HUES64 (cell line): ENCODE results near the gene KRT3.
"Not testable (repeated sequence)": the region's sequence is repeated elsewhere in the genome, so short reads cannot be mapped to it uniquely, and the experiment has no call there.

Source experiments
- H3K27ac ChIP-seq: 2 replicates; pipeline ENCODE4 v1.7.0; 2013; ENCODE audit warnings: low read depth, low read length, inconsistent platforms
- H3K27me3 ChIP-seq: 2 replicates; pipeline ENCODE4 v1.6.1; 2013; ENCODE audit warnings: mild to moderate bottlenecking, low read length; ENCODE audit not compliant: insufficient read depth
- H3K36me3 ChIP-seq: 2 replicates; pipeline ENCODE4 v1.6.1; 2013; ENCODE audit warnings: mild to moderate bottlenecking, low read length; ENCODE audit not compliant: insufficient read depth
- H3K4me1 ChIP-seq: 2 replicates; pipeline ENCODE4 v1.6.1; 2013; ENCODE audit warnings: mild to moderate bottlenecking, low read length, moderate library complexity; ENCODE audit not compliant: insufficient read depth
- H3K4me3 ChIP-seq: 2 replicates; pipeline ENCODE4 v1.5.1; 2013; ENCODE audit warnings: mild to moderate bottlenecking, low read length, moderate library complexity
- H3K9ac ChIP-seq: 2 replicates; pipeline ENCODE4 v1.6.1; 2013; ENCODE audit warnings: mild to moderate bottlenecking, low read depth, low read length
- H3K9me3 ChIP-seq: 2 replicates; pipeline ENCODE4 v1.6.1; 2013; ENCODE audit warnings: low read depth, low read length; ENCODE audit not compliant: insufficient read depth
- WGBS: fragments of 150-250, 120-280 bp; methylation state at CpG from one replicate; pipeline ENCODE4 v1.1.7; 2013; ENCODE audit warnings: missing lambda C conversion rate; 5-methylcytosine and 5-hydroxymethylcytosine counted together

Gene KRT3

DNA sequence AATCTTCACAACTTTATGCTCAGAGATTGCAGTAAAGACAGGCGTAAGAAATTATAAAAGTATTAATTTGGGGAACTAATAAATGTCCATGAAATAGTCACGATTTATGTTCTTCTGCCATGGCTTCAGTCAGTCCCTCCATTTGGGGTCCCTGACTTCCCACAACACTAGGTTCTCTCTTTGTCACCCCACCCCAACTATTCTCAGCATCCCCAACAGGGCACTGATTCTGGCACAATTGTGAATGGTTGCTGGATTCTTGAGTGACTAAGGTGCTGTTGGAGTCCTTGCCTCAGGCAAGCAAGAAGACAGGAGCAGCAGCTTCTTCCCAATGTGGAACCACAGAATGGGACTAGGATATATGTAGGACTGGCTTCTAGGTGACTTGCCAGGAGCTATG is 34.1 kb downstream of the KRT3 start:
- H3K27ac ChIP-seq, result no peak overlapping the region
- no peaks in the 10 kb centered on the region for H3K36me3 ChIP-seq
- H3K9me3 ChIP-seq, result peaks cover 12% of the 10 kb centered on the region; the same call in 1 of the 2 replicates
- peaks cover 3% of the 10 kb centered on the region for H3K27me3 ChIP-seq
- 85% methylated on average over 2 of the region's 2 CpGs for WGBS
- no peak overlapping the region for H3K4me3 ChIP-seq
- no peaks in the 10 kb centered on the region for H3K4me1 ChIP-seq
- no peak overlapping the region for H3K9ac ChIP-seq

DNA sequence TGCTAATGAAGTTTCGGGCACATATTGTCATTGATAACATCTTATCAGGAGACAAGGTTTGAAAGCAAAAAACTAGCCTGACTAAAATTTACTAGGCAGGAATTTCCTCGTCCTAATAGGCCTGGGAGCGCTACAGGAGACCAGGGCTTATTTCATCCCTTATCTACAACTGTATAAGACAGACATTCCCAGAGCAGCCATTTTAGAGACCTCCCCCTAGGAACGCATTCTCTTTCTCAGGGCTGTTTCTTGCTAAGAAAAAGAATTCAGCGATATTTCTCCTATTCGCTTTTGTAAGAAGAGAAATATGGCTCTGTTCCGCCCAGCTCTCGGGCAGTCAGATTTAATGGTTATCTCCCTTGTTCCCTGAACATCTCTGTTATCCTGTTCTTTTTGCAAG is 34.7 kb downstream of the KRT3 start:
- not testable (repeated sequence) for H3K4me1 ChIP-seq, H3K27me3 ChIP-seq, H3K27ac ChIP-seq, H3K36me3 ChIP-seq, H3K9ac ChIP-seq, H3K4me3 ChIP-seq
- H3K9me3 ChIP-seq, result peaks cover 12% of the 10 kb centered on the region; the same call in 1 of the 2 replicates
- 85% methylated on average over 8 of the region's 8 CpGs for WGBS

DNA sequence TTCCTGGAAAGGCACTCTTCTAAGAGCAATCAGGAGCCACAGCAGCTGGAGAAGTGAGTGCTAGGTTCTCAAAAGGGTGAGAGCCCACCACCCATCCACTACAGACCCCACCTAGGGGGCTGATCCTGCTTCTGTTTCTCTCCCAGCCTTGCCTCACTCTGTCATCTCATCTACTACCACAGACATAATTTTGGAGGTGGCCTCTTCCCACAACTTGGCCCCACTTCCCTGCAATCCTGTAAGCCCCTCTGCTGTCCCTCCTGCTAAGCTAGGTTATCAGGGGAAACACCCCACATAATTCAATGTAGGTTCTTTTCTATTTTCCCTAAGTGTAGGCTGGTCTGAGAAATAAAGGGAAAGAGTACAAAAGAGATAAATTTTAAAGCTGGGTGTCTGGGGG is 35.3 kb downstream of the KRT3 start:
- H3K4me3 ChIP-seq, result no peak overlapping the region
- H3K36me3 ChIP-seq, result no peaks in the 10 kb centered on the region
- H3K9me3 ChIP-seq, result peaks cover 12% of the 10 kb centered on the region; the same call in 1 of the 2 replicates
- peaks cover 3% of the 10 kb centered on the region for H3K27me3 ChIP-seq
- no peak overlapping the region for H3K9ac ChIP-seq
- no peak overlapping the region for H3K27ac ChIP-seq
- no peaks in the 10 kb centered on the region for H3K4me1 ChIP-seq

DNA sequence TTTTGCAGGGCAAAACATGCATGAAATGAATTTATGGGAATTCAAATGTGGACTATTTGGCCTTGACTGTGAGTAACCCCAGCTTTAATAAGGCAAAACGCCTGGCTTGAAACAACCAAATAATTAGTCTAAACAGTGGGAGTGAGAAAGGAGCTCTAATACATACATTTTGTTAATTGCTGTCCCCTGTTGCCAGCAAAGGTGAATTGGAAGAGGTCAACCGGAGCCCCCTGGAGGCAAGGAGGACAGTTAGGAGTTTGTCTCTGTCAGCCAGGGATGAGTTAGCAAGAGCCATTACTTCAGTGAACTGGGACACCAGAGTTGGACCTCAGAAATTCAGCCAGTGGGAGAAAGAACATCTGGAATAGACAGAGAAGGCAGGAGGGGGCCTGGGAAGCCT is 36.2 kb downstream of the KRT3 start:
- Histone ChIP-seq H3K4me3 (no peak overlapping the region), H3K9ac (no peak overlapping the region), H3K36me3 (no peaks in the 10 kb centered on the region), H3K4me1 (no peaks in the 10 kb centered on the region), H3K27me3 (peaks cover 3% of the 10 kb centered on the region), H3K27ac (no peak overlapping the region), H3K9me3 (peaks cover 12% of the 10 kb centered on the region; the same call in 1 of the 2 replicates)
- 63% methylated on average over 2 of the region's 2 CpGs for WGBS

DNA sequence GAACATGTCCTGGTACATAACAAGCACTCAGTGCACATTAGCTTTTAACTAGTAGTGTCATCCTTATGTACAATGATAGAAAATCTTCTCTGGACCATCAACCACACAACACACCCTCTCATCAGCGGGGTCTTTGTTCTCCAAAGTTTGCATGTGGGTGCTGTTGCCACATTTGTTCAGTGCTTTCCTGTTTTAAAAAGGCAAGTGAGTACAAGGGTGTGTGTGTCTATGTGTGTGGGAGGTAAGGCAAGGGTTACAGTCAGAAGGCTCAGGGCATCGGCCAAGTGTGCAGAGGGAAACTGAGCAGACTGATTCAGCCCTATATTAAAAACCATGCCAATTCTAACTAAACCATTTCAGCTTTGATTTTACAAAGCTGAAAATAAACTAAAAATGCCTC is 36.7 kb downstream of the KRT3 start:
- no peak overlapping the region for H3K27ac ChIP-seq
- H3K9me3 ChIP-seq, result peaks cover 12% of the 10 kb centered on the region; the same call in 1 of the 2 replicates
- H3K4me1 ChIP-seq, result no peaks in the 10 kb centered on the region
- no peaks in the 10 kb centered on the region for H3K36me3 ChIP-seq
- WGBS, result 70% methylated on average over 2 of the region's 2 CpGs
- H3K27me3 ChIP-seq, result peaks cover 3% of the 10 kb centered on the region
- no peak overlapping the region for H3K9ac ChIP-seq
- H3K4me3 ChIP-seq, result no peak overlapping the region

DNA sequence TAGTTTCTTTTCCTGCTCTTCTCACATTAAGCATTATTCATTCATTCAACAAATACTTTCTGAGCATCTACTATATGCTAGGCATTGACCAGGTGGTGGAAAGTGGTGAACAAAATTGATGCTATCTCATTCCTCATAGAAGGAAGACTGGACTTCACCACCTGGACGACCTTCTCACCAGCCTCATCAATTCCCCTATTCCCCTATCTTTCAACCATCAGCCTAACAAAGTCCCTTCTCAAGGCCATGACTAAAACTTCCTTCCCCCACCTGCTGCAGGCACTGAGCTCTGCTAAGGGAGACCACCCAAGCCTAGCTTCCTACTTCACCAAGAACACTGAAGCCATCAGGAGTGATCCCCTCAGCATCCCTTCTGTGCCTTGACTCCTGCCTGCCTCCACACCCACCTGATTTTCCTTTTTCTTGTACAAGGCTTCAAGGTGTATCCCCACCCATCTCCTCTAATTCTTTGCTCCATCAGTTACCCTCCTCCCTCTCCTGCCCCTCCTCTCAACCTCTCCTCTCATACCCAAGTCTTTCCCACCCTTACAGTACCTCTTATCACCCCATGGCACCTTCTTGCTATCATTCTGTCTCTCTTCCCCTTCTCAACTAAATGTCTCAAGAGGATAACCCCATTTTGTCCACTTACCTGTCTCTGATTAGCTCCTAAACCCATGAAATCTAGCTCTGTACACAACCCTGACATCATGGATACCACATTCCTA is 38.3 kb downstream of the KRT3 start:
- 37% methylated on average over 1 of the region's 1 CpG for WGBS
- no peaks in the 10 kb centered on the region for H3K4me1 ChIP-seq

DNA sequence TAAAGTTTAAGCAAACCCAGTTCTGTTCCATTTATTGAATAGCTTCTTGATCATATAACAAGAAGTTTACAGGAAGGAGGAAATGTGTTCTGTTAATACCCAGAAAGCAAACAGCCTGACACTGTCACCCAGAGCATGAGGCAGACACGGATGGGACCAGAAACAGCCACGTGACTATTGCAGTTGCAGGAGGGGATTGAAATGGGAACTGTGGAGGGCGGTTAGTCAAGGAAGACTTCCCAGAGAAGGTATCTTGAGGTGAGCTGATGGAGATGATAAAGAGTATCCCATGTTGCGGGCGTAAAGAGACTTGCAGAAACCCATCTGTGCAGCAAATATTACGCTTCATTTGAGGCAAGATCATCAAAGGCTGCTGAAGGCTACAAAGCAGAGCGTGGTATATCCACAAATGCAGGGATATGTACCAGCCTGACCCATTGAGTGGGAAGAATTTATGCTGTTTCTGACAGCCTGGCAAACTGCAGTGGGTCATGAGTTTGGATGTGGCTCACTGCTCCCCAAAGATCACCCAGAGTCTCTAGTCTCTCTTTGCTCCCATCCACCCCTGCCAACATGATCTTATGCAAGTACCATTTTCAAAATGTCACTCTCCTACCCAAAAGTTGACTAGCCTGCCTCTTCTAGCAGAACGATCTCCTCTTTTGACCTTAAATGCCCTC is 39.5 kb downstream of the KRT3 start:
- Histone ChIP-seq H3K4me1 (no peaks in the 10 kb centered on the region), H3K27ac (no peak overlapping the region), H3K9me3 (peaks cover 9% of the 10 kb centered on the region; the same call in 1 of the 2 replicates), H3K36me3 (no peaks in the 10 kb centered on the region), H3K27me3 (peaks cover 8% of the 10 kb centered on the region), H3K4me3 (no peak overlapping the region), H3K9ac (no peak overlapping the region)
- 82% methylated on average over 8 of the region's 8 CpGs for WGBS

More for the DNA sequence above, 38.3 kb downstream of the KRT3 start:
- Histone ChIP-seq H3K27me3 (peaks cover 3% of the 10 kb centered on the region), H3K4me3 (no peak overlapping the region), H3K36me3 (no peaks in the 10 kb centered on the region), H3K27ac (no peak overlapping the region), H3K9ac (no peak overlapping the region), H3K9me3 (peaks cover 12% of the 10 kb centered on the region; the same call in 1 of the 2 replicates)

DNA sequence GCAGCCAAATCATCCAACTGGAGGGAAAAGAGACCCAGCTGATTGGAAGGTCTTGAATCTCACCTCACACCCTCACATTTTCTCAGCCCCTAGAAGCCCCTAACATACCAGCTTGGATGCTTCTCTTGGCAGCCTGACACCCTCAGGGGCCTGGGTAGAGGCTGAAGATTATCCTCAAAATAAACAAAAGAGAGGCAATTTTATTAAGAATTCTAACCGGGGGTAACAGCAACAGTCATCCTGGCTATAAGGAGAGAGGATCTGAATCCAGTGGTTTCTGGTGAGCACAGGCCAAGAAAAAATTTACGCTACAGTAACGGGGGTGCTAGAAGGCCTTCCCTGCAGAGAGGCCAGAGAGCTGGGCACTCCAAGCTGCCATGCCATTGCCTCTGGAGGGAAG is 40.4 kb downstream of the KRT3 start:
- no peak overlapping the region for H3K27ac ChIP-seq
- H3K36me3 ChIP-seq, result no peaks in the 10 kb centered on the region
- H3K9ac ChIP-seq, result no peak overlapping the region
- 88% methylated on average over 3 of the region's 3 CpGs for WGBS
- peaks cover 5% of the 10 kb centered on the region; the same call in 1 of the 2 replicates for H3K9me3 ChIP-seq
- no peak overlapping the region for H3K4me3 ChIP-seq
- H3K27me3 ChIP-seq, result peaks cover 12% of the 10 kb centered on the region
- no peaks in the 10 kb centered on the region for H3K4me1 ChIP-seq

DNA sequence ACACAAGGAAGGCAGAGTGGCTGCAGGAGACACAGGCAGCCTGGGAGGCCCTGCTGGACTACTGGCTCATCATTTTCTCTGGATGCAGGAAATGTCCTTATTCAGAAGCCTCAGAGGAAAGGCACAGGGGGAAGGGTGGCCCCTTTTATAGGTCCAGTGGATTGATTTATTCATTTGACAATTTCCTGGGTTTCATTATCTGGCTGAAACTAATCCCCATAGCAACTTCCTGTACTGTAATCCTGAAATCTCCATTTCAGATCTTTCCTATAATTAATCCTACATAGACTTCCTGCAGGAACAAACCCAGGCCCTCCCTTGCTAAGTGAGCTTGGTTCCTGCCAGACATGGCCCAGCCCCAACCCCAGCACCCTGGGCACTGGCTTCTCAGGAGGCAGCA is 41.8 kb downstream of the KRT3 start:
- Histone ChIP-seq H3K9me3 (no peaks in the 10 kb centered on the region), H3K9ac (no peak overlapping the region), H3K27me3 (peaks cover 12% of the 10 kb centered on the region), H3K27ac (no peak overlapping the region), H3K4me3 (no peak overlapping the region), H3K36me3 (no peaks in the 10 kb centered on the region), H3K4me1 (no peaks in the 10 kb centered on the region)

DNA sequence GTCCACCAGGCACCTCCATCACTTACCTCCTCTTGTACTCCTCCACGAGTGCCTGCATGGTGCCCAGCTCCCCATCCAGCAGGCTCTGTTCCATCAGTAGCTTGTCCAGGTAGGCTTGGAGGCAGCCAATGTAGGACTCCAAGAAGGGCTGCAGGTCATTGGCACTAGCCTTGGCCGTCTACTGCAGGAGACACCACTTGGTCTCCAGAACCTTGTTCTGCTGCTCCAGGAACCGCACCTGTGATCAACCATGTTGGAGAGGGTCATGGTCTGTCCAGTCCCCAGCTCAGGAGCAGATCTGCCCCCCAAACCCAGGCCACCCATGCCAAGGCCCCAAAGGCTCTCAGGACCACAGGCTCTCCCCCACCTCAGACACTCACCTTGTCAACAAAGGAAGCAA is 42.6 kb downstream of the KRT3 start:
- WGBS, result 87% methylated on average over 3 of the region's 3 CpGs
- H3K36me3 ChIP-seq, result no peaks in the 10 kb centered on the region
- peaks cover 12% of the 10 kb centered on the region for H3K27me3 ChIP-seq
- no peaks in the 10 kb centered on the region for H3K4me1 ChIP-seq
- H3K9me3 ChIP-seq, result no peaks in the 10 kb centered on the region
- no peak overlapping the region for H3K9ac ChIP-seq
- no peak overlapping the region for H3K27ac ChIP-seq
- no peak overlapping the region for H3K4me3 ChIP-seq

DNA sequence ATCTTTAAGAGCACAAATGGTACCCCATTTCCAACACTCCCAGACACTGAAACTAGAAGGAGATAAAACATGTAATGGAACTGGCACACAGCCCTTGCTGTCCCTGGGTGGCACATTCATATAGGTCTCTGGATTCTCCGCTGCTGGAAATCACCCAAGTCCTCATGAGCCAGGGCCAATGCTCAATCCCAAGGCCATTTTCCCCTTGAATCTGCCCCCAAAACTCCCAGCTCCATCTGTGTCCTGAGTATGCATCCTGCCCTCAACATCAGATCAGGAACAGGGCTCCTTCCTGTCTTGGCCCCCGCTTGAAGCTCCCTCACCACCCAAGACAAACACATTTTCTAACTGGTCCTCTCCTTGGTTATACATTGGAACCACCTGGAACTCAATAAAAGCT is 43.4 kb downstream of the KRT3 start:
- Histone ChIP-seq H3K36me3 (no peaks in the 10 kb centered on the region), H3K27ac (no peak overlapping the region), H3K9ac (no peak overlapping the region), H3K4me3 (no peak overlapping the region), H3K4me1 (no peaks in the 10 kb centered on the region), H3K27me3 (peaks cover 11% of the 10 kb centered on the region; the same call in 1 of the 2 replicates), H3K9me3 (no peaks in the 10 kb centered on the region)
- 80% methylated on average over 2 of the region's 2 CpGs for WGBS
